MM.1S (cell line): ENCODE data around the gene PLA2G6.

Experiments
- DNase-seq: peaks from one replicate; pipeline ENCODE4 v3.0.0-alpha.2; 2015
- H2AFZ ChIP-seq: fragments of 300-600 bp; sonication (generic); 2 replicates; pipeline ENCODE4 v1.6.0; 2016; ENCODE audit warnings: antibody characterized with exemption, low read length
- H3F3A ChIP-seq: fragments of 300-600 bp; sonication (generic); 2 replicates; pipeline ENCODE4 v1.6.1; 2016; ENCODE audit warnings: mild to moderate bottlenecking, antibody characterized with exemption, low read length, moderate library complexity, mixed read lengths; ENCODE audit not compliant: insufficient read depth
- H3K27ac ChIP-seq: fragments of 300-600 bp; sonication (generic); 2 replicates; pipeline ENCODE4 v1.5.1; 2016; ENCODE audit warnings: mild to moderate bottlenecking, low read length
- H3K27me3 ChIP-seq: fragments of 300-600 bp; sonication (generic); replicated peaks from 2 replicates; pipeline ENCODE4 v1.6.0; 2016; ENCODE audit warnings: low read length; ENCODE audit not compliant: insufficient read depth
- H3K36me3 ChIP-seq: fragments of 300-600 bp; sonication (generic); replicated peaks from 2 replicates; pipeline ENCODE4 v1.6.1; 2016; ENCODE audit warnings: mild to moderate bottlenecking, low read length, mixed read lengths; ENCODE audit not compliant: insufficient read depth
- H3K4me1 ChIP-seq: fragments of 300-600 bp; sonication (generic); 2 replicates; pipeline ENCODE4 v1.6.1; 2016; ENCODE audit warnings: low read length, mixed read lengths
- H3K4me2 ChIP-seq: fragments of 300-600 bp; sonication (generic); 2 replicates; pipeline ENCODE4 v1.6.0; 2016; ENCODE audit warnings: low read depth, low read length
- H3K4me3 ChIP-seq: fragments of 300-600 bp; sonication (generic); 2 replicates; pipeline ENCODE4 v1.5.1; 2016; ENCODE audit warnings: low read length, mixed read lengths
- H3K79me2 ChIP-seq: fragments of 300-600 bp; sonication (generic); 2 replicates; pipeline ENCODE4 v1.6.1; 2016; ENCODE audit warnings: mixed run types, low read length, mixed read lengths
- H3K9ac ChIP-seq: fragments of 300-600 bp; sonication (generic); 2 replicates; pipeline ENCODE4 v1.6.1; 2016; ENCODE audit warnings: low read length, mixed read lengths
- H3K9me2 ChIP-seq: fragments of 300-600 bp; sonication (generic); replicated peaks from 2 replicates; pipeline ENCODE4 v1.6.1; 2016; ENCODE audit warnings: mild to moderate bottlenecking, low read length, mixed read lengths; ENCODE audit not compliant: insufficient read depth
- H3K9me3 ChIP-seq: fragments of 300-600 bp; sonication (generic); replicated peaks from 2 replicates; pipeline ENCODE4 v1.6.1; 2016; ENCODE audit warnings: mild to moderate bottlenecking, low read length, mixed read lengths; ENCODE audit not compliant: insufficient read depth
- H4K20me1 ChIP-seq: fragments of 300-600 bp; sonication (generic); 2 replicates; pipeline ENCODE4 v1.6.1; 2016; ENCODE audit warnings: mild to moderate bottlenecking, low read length, moderate library complexity, mixed read lengths; ENCODE audit not compliant: insufficient read depth
- CTCF ChIP-seq: fragments of 300-600 bp; sonication (generic); IDR thresholded peaks from 2 replicates; pipeline ENCODE4 v1.5.1; 2016; ENCODE audit warnings: antibody characterized with exemption, low read length, mixed read lengths
- EZH2 ChIP-seq: fragments of 300-600 bp; sonication (generic); optimal IDR thresholded peaks from 2 replicates; pipeline ENCODE3; 2017; ENCODE audit warnings: low read depth, mild to moderate bottlenecking, antibody characterized with exemption, low read length, mixed read lengths
- EZH2phosphoT487 ChIP-seq: fragments of 300-600 bp; sonication (generic); IDR thresholded peaks from 2 replicates; pipeline ENCODE4 v1.6.1; 2018; ENCODE audit warnings: antibody characterized with exemption, low read length

The PLA2G6 gene

GRCh38 chr22:38141217-38141973 is 40.2 kb downstream of the PLA2G6 start:
- Histone ChIP-seq H3K9me2 (no peaks in the 10 kb centered on the region), H3F3A (no peaks in the 10 kb centered on the region), H3K9me3 (no peaks in the 10 kb centered on the region), H3K9ac (no peak overlapping the region), H3K36me3 (no peaks in the 10 kb centered on the region), H2AFZ (no peak overlapping the region), H3K4me1 (no peaks in the 10 kb centered on the region), H3K4me3 (no peak overlapping the region), H3K4me2 (no peak overlapping the region), H3K27me3 (no peaks in the 10 kb centered on the region), H3K27ac (no peak overlapping the region), H4K20me1 (no peaks in the 10 kb centered on the region), H3K79me2 (no peaks in the 10 kb centered on the region)
- DNase-seq, result no peak
- no peak for TF ChIP-seq CTCF

- H3K9me3 ChIP-seq, result no peaks in the 10 kb centered on the region
- no peaks in the 10 kb centered on the region for H3F3A ChIP-seq
- H4K20me1 ChIP-seq, result no peaks in the 10 kb centered on the region
- H3K4me2 ChIP-seq, result no peak overlapping the region
- no peaks in the 10 kb centered on the region for H3K79me2 ChIP-seq
- TF ChIP-seq EZH2phosphoT487 (no peak), CTCF (no peak), EZH2 (no peak)
- DNase-seq, result no peak
- no peaks in the 10 kb centered on the region for H3K9me2 ChIP-seq
- no peak overlapping the region for H2AFZ ChIP-seq
- no peak overlapping the region for H3K27ac ChIP-seq
- no peak overlapping the region for H3K4me3 ChIP-seq
- H3K4me1 ChIP-seq, result no peaks in the 10 kb centered on the region
- no peak overlapping the region for H3K9ac ChIP-seq
- no peaks in the 10 kb centered on the region for H3K27me3 ChIP-seq
- H3K36me3 ChIP-seq, result no peaks in the 10 kb centered on the region
Measured at GRCh38 chr22:38139901-38140300, 41.7 kb downstream of the PLA2G6 start.

GRCh38 chr22:38138961-38139360 is 42.7 kb downstream of the PLA2G6 start:
- Histone ChIP-seq H4K20me1 (no peaks in the 10 kb centered on the region), H3K9ac (no peak overlapping the region), H3K9me2 (no peaks in the 10 kb centered on the region), H3K27ac (no peak overlapping the region), H3K36me3 (no peaks in the 10 kb centered on the region), H3K4me3 (no peak overlapping the region), H3K27me3 (no peaks in the 10 kb centered on the region), H3K4me1 (no peaks in the 10 kb centered on the region), H3K4me2 (no peak overlapping the region), H3K9me3 (no peaks in the 10 kb centered on the region), H3F3A (no peaks in the 10 kb centered on the region), H3K79me2 (no peaks in the 10 kb centered on the region), H2AFZ (no peak overlapping the region)
- no peak for DNase-seq
- TF ChIP-seq EZH2, result no peak
- TF ChIP-seq EZH2phosphoT487, result no peak
